IMR-90 (cell line): Measurements from ENCODE around the gene TOMM34. TPM values are rescaled to one million over a fixed set of nuclear protein-coding genes. Genes with fewer than 3 reads are reported as not detected.

Experiments used
- ATAC-seq: fragments of 200-7000 bp; cut with Tn5 transposase; 2 replicates; pipeline ENCODE4 v1.9.1; 2020; ENCODE audit warnings: low read depth, mild to moderate bottlenecking, moderate library complexity
- BruUV-seq: library from RNA; stranded (reverse); fragments of 400-500 nt; replicated peaks from 2 replicates; lab custom pipeline; 2021; lab: Mats Ljungman, UMichigan
- CTCF ChIA-PET: fragments of 300-600 bp; formaldehyde crosslinking; extraction: SDS; loops from one replicate; lab custom pipeline; 2021; ENCODE audit warnings: antibody characterized with exemption; lab: Yijun Ruan, JAX
- POLR2A ChIA-PET: fragments of 300-600 bp; sonication (Branson Sonifier 250); formaldehyde crosslinking; loops from one replicate; lab custom pipeline; 2022; ENCODE audit warnings: antibody characterized with exemption; ENCODE audit not compliant: unreplicated experiment; lab: Charles Lee
- DNase-seq: peaks from one replicate; pipeline ENCODE4 v3.0.0; 2013
- H2AFZ ChIP-seq: replicated peaks from 2 replicates; pipeline ENCODE3; 2013; ENCODE audit warnings: low read length, mild to moderate bottlenecking; ENCODE audit not compliant: poor library complexity
- H2AK5ac ChIP-seq: 2 replicates; pipeline ENCODE4 v1.6.1; 2013; ENCODE audit warnings: low read depth, low read length, inconsistent platforms
- H2AK9ac ChIP-seq: replicated peaks from 2 replicates; pipeline ENCODE3; 2013; ENCODE audit warnings: mild to moderate bottlenecking, low read depth, low read length, moderate library complexity; ENCODE audit not compliant: poor library complexity
- H2BK120ac ChIP-seq: 2 replicates; pipeline ENCODE4 v1.6.1; 2013; ENCODE audit warnings: low read depth, low read length, inconsistent platforms
- H2BK15ac ChIP-seq: 3 replicates; pipeline ENCODE4 v1.6.1; 2013; ENCODE audit warnings: low read depth, low read length, inconsistent platforms
- H2BK20ac ChIP-seq: 2 replicates; pipeline ENCODE4 v1.6.1; 2013; ENCODE audit warnings: low read depth, mild to moderate bottlenecking, inconsistent platforms, low read length, moderate library complexity
- H2BK5ac ChIP-seq: 2 replicates; pipeline ENCODE4 v1.6.1; 2013; ENCODE audit warnings: mild to moderate bottlenecking, low read depth, low read length, inconsistent platforms; ENCODE audit not compliant: poor library complexity, severe bottlenecking
- H3K14ac ChIP-seq: replicated peaks from 2 replicates; pipeline ENCODE4 v1.6.1; 2013; ENCODE audit warnings: low read depth, low read length, inconsistent platforms
- H3K18ac ChIP-seq: 2 replicates; pipeline ENCODE4 v1.6.1; 2013; ENCODE audit warnings: low read depth, low read length, control low read depth
- H3K23ac ChIP-seq: 2 replicates; pipeline ENCODE4 v1.6.1; 2013; ENCODE audit warnings: low read depth, low read length, inconsistent platforms
- H3K27ac ChIP-seq: 2 replicates; pipeline ENCODE4 v1.5.1; 2013; ENCODE audit warnings: mild to moderate bottlenecking, control low read depth, low read length; ENCODE audit not compliant: insufficient read depth
- H3K27me3 ChIP-seq: 2 replicates; pipeline ENCODE4 v1.6.1; 2013; ENCODE audit warnings: low read length; ENCODE audit not compliant: control insufficient read depth, insufficient read depth
- H3K36me3 ChIP-seq: 2 replicates; pipeline ENCODE4 v1.6.1; 2013; ENCODE audit warnings: low read length, mixed read lengths; ENCODE audit not compliant: control insufficient read depth, insufficient read depth
- H3K4ac ChIP-seq: 2 replicates; pipeline ENCODE4 v1.6.1; 2013; ENCODE audit warnings: low read depth, low read length, inconsistent platforms
- H3K4me1 ChIP-seq: 2 replicates; pipeline ENCODE4 v1.6.1; 2013; ENCODE audit warnings: low read length, mixed read lengths; ENCODE audit not compliant: control insufficient read depth, insufficient read depth
- H3K4me2 ChIP-seq: 2 replicates; pipeline ENCODE4 v1.6.1; 2013; ENCODE audit warnings: low read depth, mild to moderate bottlenecking, control low read depth, low read length, moderate library complexity
- H3K4me3 ChIP-seq: 2 replicates; pipeline ENCODE4 v1.5.1; 2013; ENCODE audit warnings: low read depth, mild to moderate bottlenecking, control low read depth, low read length, moderate library complexity; ENCODE audit not compliant: insufficient read depth
- H3K56ac ChIP-seq: 2 replicates; pipeline ENCODE4 v1.6.1; 2013; ENCODE audit warnings: low read length, inconsistent platforms; ENCODE audit not compliant: insufficient read depth; ENCODE audit errors: extremely low read depth
- H3K79me1 ChIP-seq, 2 experiments: 2 replicates each; pipeline ENCODE4 v1.6.1; 2013; ENCODE audit warnings: low read length in 2 of 2, inconsistent platforms in 1 of 2, low read depth in 1 of 2
- H3K9ac ChIP-seq: 2 replicates; pipeline ENCODE4 v1.6.1; 2013; ENCODE audit warnings: low read depth, low read length, control low read depth
- H3K9me1 ChIP-seq: 2 replicates; pipeline ENCODE4 v1.6.1; 2013; ENCODE audit warnings: low read length, inconsistent platforms; ENCODE audit not compliant: insufficient read depth
- H3K9me3 ChIP-seq: 2 replicates; pipeline ENCODE4 v1.6.1; 2013; ENCODE audit warnings: low read length; ENCODE audit not compliant: control insufficient read depth, insufficient read depth
- H4K20me1 ChIP-seq: 2 replicates; pipeline ENCODE4 v1.6.1; 2013; ENCODE audit warnings: low read length, inconsistent platforms; ENCODE audit not compliant: insufficient read depth
- H4K5ac ChIP-seq: 2 replicates; pipeline ENCODE4 v1.6.1; 2013; ENCODE audit warnings: mild to moderate bottlenecking, low read depth, low read length, control low read depth
- H4K8ac ChIP-seq, 2 experiments: 2 replicates each; pipeline ENCODE4 v1.6.1; 2013; ENCODE audit warnings: low read depth in 2 of 2, low read length in 2 of 2, control low read depth in 1 of 2, inconsistent platforms in 1 of 2
- H4K91ac ChIP-seq: 2 replicates; pipeline ENCODE4 v1.6.1; 2013; ENCODE audit warnings: low read depth, low read length, inconsistent platforms; ENCODE audit not compliant: insufficient read depth
- CEBPB ChIP-seq: IDR thresholded peaks from 2 replicates; pipeline ENCODE4 v1.6.1; 2012; ENCODE audit warnings: low read depth, low read length, improper control_type of control experiment
- ELK1 ChIP-seq: fragments of 150-350 bp; IDR thresholded peaks from 2 replicates; pipeline ENCODE4 v1.6.1; 2016; ENCODE audit warnings: low read depth, mild to moderate bottlenecking, low read length, moderate library complexity, borderline replicate concordance
- POLR2A ChIP-seq: IDR thresholded peaks from 2 replicates; pipeline ENCODE4 v1.6.1; 2012; ENCODE audit warnings: mild to moderate bottlenecking, low read depth, low read length
- RFX5 ChIP-seq: IDR thresholded peaks from 2 replicates; pipeline ENCODE4 v1.8.0; 2012; ENCODE audit warnings: low read depth, mild to moderate bottlenecking, low read length, moderate library complexity
- WGBS, 2 experiments: methylation state at CpG; one replicate each; pipeline versions ENCODE4 v1.1.5 to v1.1.7; 2013; ENCODE audit warnings: missing lambda C conversion rate in 2 of 2; ENCODE audit not compliant: insufficient read length in 1 of 2; ENCODE audit errors: extremely low coverage in 2 of 2; 5-methylcytosine and 5-hydroxymethylcytosine counted together
- dilution Hi-C: fragments of 300-500 bp; cut with HindIII; formaldehyde crosslinking; loops from one replicate; pipeline ENCODE4 v1.14.3; 2018; ENCODE audit warnings: low sequenced_read_pairs; ENCODE audit not compliant: unreplicated experiment
- in situ Hi-C: fragments of 300-500 bp; cut with MboI; formaldehyde crosslinking; loops from 3 replicates; pipeline ENCODE4 v1.14.3; 2019; ENCODE audit warnings: low sequenced_read_pairs, inconsistent platforms, mixed read lengths
- intact Hi-C: fragments of 100-400 bp; cut with micrococcal nuclease; formaldehyde crosslinking; loops from 2 replicates; pipeline ENCODE4 v1.10.0; 2022
- polyA plus RNA-seq, 3 experiments: library from polyadenylated mRNA; depleted of rRNA; stranded (reverse); fragments of >200 nt; gene quantifications; 2 replicates each; pipeline ENCODE4 v1.2.3, GENCODE V29; 2012; ENCODE audit warnings: low replicate concordance in 1 of 3
- total RNA-seq: library from RNA; depleted of rRNA; stranded (reverse); fragments of >200 nt; gene quantifications from 2 replicates; pipeline ENCODE4 v1.2.3, GENCODE V29; 2012

Gene TOMM34
- total and polyA plus RNA-seq, 2 of the 4 experiments (the other 2 are of a cell fraction), result 97.5 to 101 TPM

- Histone ChIP-seq H4K91ac (no peak overlapping the region), H3K9me1 (0 out of 2 replicates have a peak, but pooled peaks cover 3% of the 10 kb centered on the region), H2BK5ac (no peak overlapping the region), H4K8ac (no peak overlapping the region), H2BK15ac (no peak overlapping the region), H3K23ac (no peak overlapping the region), H3K14ac (no peak overlapping the region), H3K4me1 (peaks cover 2% of the 10 kb centered on the region; the same call in 1 of the 2 replicates), H4K20me1 (no peaks in the 10 kb centered on the region), H3K4ac (no peak overlapping the region), H2AK9ac (no peak overlapping the region), H2BK20ac (no peak overlapping the region), H3K56ac (no peak overlapping the region), H3K9me3 (no peaks in the 10 kb centered on the region), H3K79me1 (peaks cover 24 to 26% of the 10 kb centered on the region in 2 experiments), H3K27ac (no peak overlapping the region), H3K36me3 (peaks cover 54% of the 10 kb centered on the region), H3K4me3 (no peak overlapping the region), H2AFZ (no peak overlapping the region), H2BK120ac (no peak overlapping the region), H4K5ac (no peak overlapping the region), H2AK5ac (no peak overlapping the region), H3K4me2 (no peak overlapping the region), H3K18ac (no peak overlapping the region), H3K27me3 (no peaks in the 10 kb centered on the region), H3K9ac (no peak overlapping the region)
- ATAC-seq (no peak), DNase-seq (no peak)
- ChIA-PET CTCF (no interaction called here), POLR2A (no interaction called here)
- TF ChIP-seq RFX5 (no peak), POLR2A (no peak), CEBPB (no peak), ELK1 (no peak)
- no TSS peak for BruUV-seq
- dilution Hi-C loops, result no loop called here
- no CpG with 5 or more reads among the region's 1 CpG for WGBS, 2 experiments
- intact Hi-C loops, result no loop called here
- in situ Hi-C loops, result no loop called here
Measured at GRCh38 chr20:44950368-44950767, 9.8 kb downstream of the TOMM34 start.
